PC-3 (cell line): Measurements from ENCODE around the gene SENP8. TPM values are rescaled to one million over a fixed set of nuclear protein-coding genes. Genes with fewer than 3 reads are reported as not detected.

Experiments
- ATAC-seq: fragments of 200-7000 bp; cut with Tn5 transposase; 2 replicates; pipeline ENCODE4 v1.9.1; 2020; ENCODE audit warnings: mild to moderate bottlenecking, moderate library complexity
- BruUV-seq: library from RNA; stranded (reverse); fragments of 400-500 nt; replicated peaks from 2 replicates; lab custom pipeline; 2021; lab: Mats Ljungman, UMichigan
- CTCF ChIA-PET: fragments of 300-600 bp; sonication (Branson Sonifier 250); formaldehyde crosslinking; loops from one replicate; lab custom pipeline; 2022; ENCODE audit warnings: antibody characterized with exemption; lab: Charles Lee
- POLR2A ChIA-PET: fragments of 300-600 bp; sonication (Branson Sonifier 250); formaldehyde crosslinking; loops from one replicate; lab custom pipeline; 2022; ENCODE audit warnings: antibody characterized with exemption; ENCODE audit not compliant: unreplicated experiment; lab: Charles Lee
- DNase-seq: peaks from one replicate; pipeline ENCODE4 v3.0.0-alpha.2; 2015
- H2AFZ ChIP-seq: fragments of 300-600 bp; sonication (generic); 2 replicates; pipeline ENCODE4 v1.6.0; 2016; ENCODE audit warnings: antibody characterized with exemption, low read length
- H3F3A ChIP-seq: fragments of 300-600 bp; sonication (generic); one replicate; pipeline ENCODE4 v1.6.0; 2017; ENCODE audit warnings: antibody characterized with exemption, low read length, control low read depth, mild to moderate bottlenecking; ENCODE audit not compliant: unreplicated experiment
- H3K27ac ChIP-seq: fragments of 300-600 bp; sonication (generic); 2 replicates; pipeline ENCODE4 v1.5.1; 2016; ENCODE audit warnings: mild to moderate bottlenecking, low read length
- H3K27me3 ChIP-seq: fragments of 300-600 bp; sonication (generic); 2 replicates; pipeline ENCODE4 v1.6.1; 2016; ENCODE audit warnings: low read length, mixed read lengths
- H3K36me3 ChIP-seq: fragments of 300-600 bp; sonication (generic); 2 replicates; pipeline ENCODE4 v1.6.1; 2016; ENCODE audit warnings: low read depth, mixed run types, low read length, mixed read lengths
- H3K4me1 ChIP-seq: fragments of 300-600 bp; sonication (generic); 2 replicates; pipeline ENCODE4 v1.5.1; 2016; ENCODE audit warnings: low read length; ENCODE audit not compliant: insufficient read depth
- H3K4me2 ChIP-seq: fragments of 300-600 bp; sonication (generic); 2 replicates; pipeline ENCODE4 v1.6.0; 2016; ENCODE audit warnings: low read length
- H3K4me3 ChIP-seq: fragments of 300-600 bp; sonication (generic); 2 replicates; pipeline ENCODE4 v1.5.1; 2016; ENCODE audit warnings: mild to moderate bottlenecking, low read length, mixed read lengths
- H3K79me2 ChIP-seq: fragments of 300-600 bp; sonication (generic); 2 replicates; pipeline ENCODE4 v1.6.1; 2017; ENCODE audit warnings: low read length, mixed read lengths
- H3K9ac ChIP-seq: fragments of 300-600 bp; sonication (generic); 2 replicates; pipeline ENCODE4 v1.6.0; 2016; ENCODE audit warnings: mild to moderate bottlenecking, low read length
- H3K9me2 ChIP-seq: fragments of 300-600 bp; sonication (generic); replicated peaks from 2 replicates; pipeline ENCODE4 v1.6.1; 2016; ENCODE audit warnings: mixed run types, low read length, mixed read lengths
- H3K9me3 ChIP-seq: fragments of 300-600 bp; sonication (generic); 2 replicates; pipeline ENCODE4 v1.6.1; 2016; ENCODE audit warnings: low read length, mixed read lengths
- H4K20me1 ChIP-seq: fragments of 300-600 bp; sonication (generic); 2 replicates; pipeline ENCODE4 v1.6.1; 2016; ENCODE audit warnings: low read length, mixed read lengths
- EZH2 ChIP-seq: fragments of 300-600 bp; sonication (generic); IDR thresholded peaks from one replicate; pipeline ENCODE4 v1.6.1; 2017; ENCODE audit warnings: antibody characterized with exemption, mild to moderate bottlenecking, low read length; ENCODE audit not compliant: unreplicated experiment
- EZH2phosphoT487 ChIP-seq: fragments of 300-600 bp; sonication (generic); IDR thresholded peaks from 2 replicates; pipeline ENCODE4 v1.6.1; 2018; ENCODE audit warnings: mild to moderate bottlenecking, antibody characterized with exemption, low read length, borderline replicate concordance
- intact Hi-C: fragments of 100-400 bp; cut with micrococcal nuclease; formaldehyde crosslinking; loops from 2 replicates; pipeline ENCODE4 v1.9.0; 2023
- total RNA-seq: library from RNA; depleted of rRNA; stranded (reverse); fragments of >200 nt; gene quantifications from 2 replicates; pipeline ENCODE4 v1.2.3, GENCODE V29; 2014
- TF ChIP-seq, protein P1 (sequence below): fragments of 300-600 bp; sonication (generic); conservative IDR thresholded peaks from 2 replicates; pipeline ENCODE4 v1.5.1; 2017; ENCODE audit warnings: antibody characterized with exemption, low read depth, mild to moderate bottlenecking, low read length

Gene SENP8
- total RNA-seq, 1 experiment from 2014 or later, result 4.2 TPM

DNA sequence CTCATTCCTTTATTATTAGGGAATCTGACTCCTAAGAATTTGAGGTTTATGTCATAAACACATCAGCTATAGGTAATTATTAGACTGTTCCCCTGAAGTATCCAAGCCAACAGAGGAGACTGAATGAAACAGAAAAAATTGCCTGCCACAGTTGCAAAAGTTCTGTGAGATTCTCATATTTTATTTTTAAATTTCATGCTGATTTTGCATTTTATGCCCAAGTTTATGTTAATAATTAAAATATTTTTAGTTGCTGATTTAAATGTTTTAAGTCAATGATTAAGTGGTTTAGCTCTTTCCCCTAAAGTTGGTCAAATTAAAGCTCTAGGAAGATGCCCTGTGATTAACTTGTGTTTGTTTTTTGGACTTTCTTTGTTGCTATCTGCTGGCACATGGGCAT, 10.2 kb downstream of the SENP8 start:
- intact Hi-C loops, result no loop called here
- CTCF ChIA-PET, result no interaction called here
- no peak for ATAC-seq

DNA sequence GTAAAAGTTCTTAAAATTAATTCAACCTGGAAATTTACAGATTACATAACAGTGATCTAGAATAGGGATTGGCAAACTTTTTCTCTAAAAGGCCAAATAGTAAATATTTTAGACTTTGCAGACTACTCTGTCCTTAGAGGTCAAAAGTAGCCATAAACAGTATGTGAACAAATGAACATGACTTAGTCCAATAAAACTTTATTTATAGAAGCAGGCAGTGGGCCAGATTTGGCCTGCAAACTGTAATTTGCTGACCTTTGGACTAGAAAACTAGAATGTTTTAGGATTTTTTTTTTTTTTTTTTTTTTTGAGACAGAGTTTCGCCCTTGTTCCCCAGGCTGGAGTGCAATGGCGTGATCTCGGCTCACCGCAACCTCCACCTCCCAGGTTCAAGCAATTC, 12.1 kb downstream of the SENP8 start:
- no peaks in the 10 kb centered on the region for H4K20me1 ChIP-seq
- no peaks in the 10 kb centered on the region for H3K9me3 ChIP-seq
- ATAC-seq (no peak), DNase-seq (no peak)
- H3K4me1 ChIP-seq, result no peaks in the 10 kb centered on the region
- no peaks in the 10 kb centered on the region for H3K36me3 ChIP-seq
- ChIA-PET CTCF (no interaction called here), POLR2A (no interaction called here)
- H3K9me2 ChIP-seq, result no peaks in the 10 kb centered on the region
- H3K27me3 ChIP-seq, result no peaks in the 10 kb centered on the region
- H3K4me2 ChIP-seq, result no peak overlapping the region
- no peaks in the 10 kb centered on the region for H3K79me2 ChIP-seq
- no peak overlapping the region for H2AFZ ChIP-seq
- no peak overlapping the region for H3K4me3 ChIP-seq
- no TSS peak for BruUV-seq
- intact Hi-C loops, result no loop called here
- TF ChIP-seq EZH2 (no peak), EZH2phosphoT487 (no peak)
- TF ChIP-seq, protein P1, sequence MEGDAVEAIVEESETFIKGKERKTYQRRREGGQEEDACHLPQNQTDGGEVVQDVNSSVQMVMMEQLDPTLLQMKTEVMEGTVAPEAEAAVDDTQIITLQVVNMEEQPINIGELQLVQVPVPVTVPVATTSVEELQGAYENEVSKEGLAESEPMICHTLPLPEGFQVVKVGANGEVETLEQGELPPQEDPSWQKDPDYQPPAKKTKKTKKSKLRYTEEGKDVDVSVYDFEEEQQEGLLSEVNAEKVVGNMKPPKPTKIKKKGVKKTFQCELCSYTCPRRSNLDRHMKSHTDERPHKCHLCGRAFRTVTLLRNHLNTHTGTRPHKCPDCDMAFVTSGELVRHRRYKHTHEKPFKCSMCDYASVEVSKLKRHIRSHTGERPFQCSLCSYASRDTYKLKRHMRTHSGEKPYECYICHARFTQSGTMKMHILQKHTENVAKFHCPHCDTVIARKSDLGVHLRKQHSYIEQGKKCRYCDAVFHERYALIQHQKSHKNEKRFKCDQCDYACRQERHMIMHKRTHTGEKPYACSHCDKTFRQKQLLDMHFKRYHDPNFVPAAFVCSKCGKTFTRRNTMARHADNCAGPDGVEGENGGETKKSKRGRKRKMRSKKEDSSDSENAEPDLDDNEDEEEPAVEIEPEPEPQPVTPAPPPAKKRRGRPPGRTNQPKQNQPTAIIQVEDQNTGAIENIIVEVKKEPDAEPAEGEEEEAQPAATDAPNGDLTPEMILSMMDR, result no peak
- H3F3A ChIP-seq, result no peaks in the 10 kb centered on the region
- no peak overlapping the region for H3K9ac ChIP-seq
- no peak overlapping the region for H3K27ac ChIP-seq

More for the DNA sequence above, 10.2 kb downstream of the SENP8 start:
- Histone ChIP-seq H3K79me2 (no peaks in the 10 kb centered on the region), H4K20me1 (no peaks in the 10 kb centered on the region), H3K9me2 (no peaks in the 10 kb centered on the region), H2AFZ (no peak overlapping the region), H3K4me3 (no peak overlapping the region), H3K27me3 (no peaks in the 10 kb centered on the region), H3K36me3 (no peaks in the 10 kb centered on the region), H3F3A (no peaks in the 10 kb centered on the region), H3K9ac (no peak overlapping the region), H3K4me2 (no peak overlapping the region), H3K27ac (no peak overlapping the region), H3K4me1 (no peaks in the 10 kb centered on the region), H3K9me3 (no peaks in the 10 kb centered on the region)
- POLR2A ChIA-PET, result no interaction called here
- DNase-seq, result no peak
- BruUV-seq, result no TSS peak
- TF ChIP-seq, protein P1, result no peak
- no peak for TF ChIP-seq EZH2phosphoT487
- no peak for TF ChIP-seq EZH2

DNA sequence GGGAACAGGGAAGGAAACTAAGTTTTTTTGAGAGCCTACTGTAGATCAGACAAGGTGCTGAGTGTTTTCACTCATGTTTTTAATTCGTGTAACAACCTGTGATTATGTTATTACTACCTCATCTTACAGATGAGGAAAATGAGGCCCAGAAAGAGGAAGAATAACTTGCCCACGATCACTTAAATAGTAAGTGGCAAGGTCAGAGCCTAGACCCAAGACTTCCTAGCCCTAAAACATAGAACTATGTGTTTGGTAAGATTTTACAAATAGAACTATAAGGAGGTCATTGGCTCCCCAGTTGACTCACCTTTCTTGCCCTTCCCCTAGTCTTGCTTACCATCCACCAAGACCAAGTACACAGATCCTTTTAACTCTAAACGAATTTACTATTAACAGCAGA, 13.7 kb downstream of the SENP8 start:
- TF ChIP-seq, protein P1, result no peak
- TF ChIP-seq EZH2 (no peak), EZH2phosphoT487 (no peak)

More for the DNA sequence above, 13.7 kb downstream of the SENP8 start:
- CTCF ChIA-PET, result no interaction called here
- Histone ChIP-seq H3K9ac (no peak overlapping the region), H3K27me3 (no peaks in the 10 kb centered on the region), H3K4me3 (no peak overlapping the region), H2AFZ (no peak overlapping the region), H3K9me3 (no peaks in the 10 kb centered on the region), H3K27ac (no peak overlapping the region), H3K79me2 (no peaks in the 10 kb centered on the region), H3K9me2 (no peaks in the 10 kb centered on the region), H3K4me1 (no peaks in the 10 kb centered on the region), H4K20me1 (no peaks in the 10 kb centered on the region), H3K4me2 (no peak overlapping the region), H3K36me3 (no peaks in the 10 kb centered on the region), H3F3A (no peaks in the 10 kb centered on the region)
- no peak for DNase-seq
- no peak for ATAC-seq
- POLR2A ChIA-PET, result no interaction called here
- intact Hi-C loops, result no loop called here
- no TSS peak for BruUV-seq
